OCI-LY1 (cell line): ENCODE data around the gene IGLL5.

Experiments
- EZH2 ChIP-seq: fragments of 200-600 bp; sonication (generic), shearing (Covaris generic); IDR thresholded peaks from 2 replicates; pipeline ENCODE4 v1.8.0; 2017; ENCODE audit warnings: borderline replicate concordance, mixed run types, mild to moderate bottlenecking, antibody characterized with exemption, low read length, moderate library complexity, mixed read lengths
- TF ChIP-seq, protein P1 (sequence below): fragments of 200-600 bp; sonication (generic), shearing (Covaris generic); IDR thresholded peaks from 2 replicates; pipeline ENCODE4 v1.5.1; 2017; ENCODE audit warnings: mild to moderate bottlenecking, antibody characterized with exemption, low read length, moderate library complexity, mixed read lengths

GRCh38 chr22:22934543-22935055 is 47.0 kb downstream of the IGLL5 start:
- TF ChIP-seq, protein P1, sequence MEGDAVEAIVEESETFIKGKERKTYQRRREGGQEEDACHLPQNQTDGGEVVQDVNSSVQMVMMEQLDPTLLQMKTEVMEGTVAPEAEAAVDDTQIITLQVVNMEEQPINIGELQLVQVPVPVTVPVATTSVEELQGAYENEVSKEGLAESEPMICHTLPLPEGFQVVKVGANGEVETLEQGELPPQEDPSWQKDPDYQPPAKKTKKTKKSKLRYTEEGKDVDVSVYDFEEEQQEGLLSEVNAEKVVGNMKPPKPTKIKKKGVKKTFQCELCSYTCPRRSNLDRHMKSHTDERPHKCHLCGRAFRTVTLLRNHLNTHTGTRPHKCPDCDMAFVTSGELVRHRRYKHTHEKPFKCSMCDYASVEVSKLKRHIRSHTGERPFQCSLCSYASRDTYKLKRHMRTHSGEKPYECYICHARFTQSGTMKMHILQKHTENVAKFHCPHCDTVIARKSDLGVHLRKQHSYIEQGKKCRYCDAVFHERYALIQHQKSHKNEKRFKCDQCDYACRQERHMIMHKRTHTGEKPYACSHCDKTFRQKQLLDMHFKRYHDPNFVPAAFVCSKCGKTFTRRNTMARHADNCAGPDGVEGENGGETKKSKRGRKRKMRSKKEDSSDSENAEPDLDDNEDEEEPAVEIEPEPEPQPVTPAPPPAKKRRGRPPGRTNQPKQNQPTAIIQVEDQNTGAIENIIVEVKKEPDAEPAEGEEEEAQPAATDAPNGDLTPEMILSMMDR = no peak
- TF ChIP-seq EZH2 = no peak
